Measurements from ENCODE around the gene ALLC. TPM values are rescaled to one million over a fixed set of nuclear protein-coding genes. Genes with fewer than 3 reads are reported as not detected.

The ALLC gene
- total and polyA plus RNA-seq, 2 donors (not counting 1 experiment from before 2014, with no cell fraction given), result not detected

GRCh38 chr2:3674066-3674845 lies 16.3 kb downstream of the ALLC start:
- Histone ChIP-seq H3K9ac (ENCODE audit: low read length) (no peak overlapping the region), H3K4me2 (replicated peaks; ENCODE audit: low read depth, low read length, poor library complexity, severe bottlenecking) (no peak overlapping the region), H3K79me2 (ENCODE audit: control insufficient read depth, insufficient read depth, low read length) (no peaks in the 10 kb centered on the region), H3K4me1 (ENCODE audit: control insufficient read depth in 2 of 2, insufficient read depth in 2 of 2, low read length in 2 of 2) (no peaks in the 10 kb centered on the region), H3K27ac (ENCODE audit: low read length in 2 of 2) (no peak overlapping the region), H3K36me3 (replicated peaks in 1 of 2; ENCODE audit: control extremely low read depth in 1 of 2, control insufficient read depth in 1 of 2, extremely low read depth in 1 of 2, insufficient read depth in 2 of 2, low read length in 1 of 2) (no peaks in the 10 kb centered on the region), H3K9me3 (ENCODE audit: control extremely low read depth in 1 of 3, control insufficient read depth in 2 of 3, insufficient read depth in 1 of 3, low read length in 2 of 3) (no peaks in the 10 kb centered on the region), H3K4me3 (ENCODE audit: control extremely low read depth in 1 of 5, extremely low read depth in 1 of 5, insufficient read depth in 1 of 5, low read depth in 2 of 5, low read length in 4 of 5) (no peak overlapping the region), H2AFZ (ENCODE audit: insufficient read depth, low read depth, low read length, poor library complexity, severe bottlenecking) (no peak overlapping the region), H3K27me3 (replicated peaks in 1 of 4; ENCODE audit: control extremely low read depth in 1 of 4, control insufficient read depth in 3 of 4, insufficient read depth in 4 of 4, low read length in 3 of 4) (no peaks in the 10 kb centered on the region), H4K20me1 (ENCODE audit: control insufficient read depth, insufficient read depth, low read length, poor library complexity, severe bottlenecking) (no peaks in the 10 kb centered on the region)
- no peak for ATAC-seq (ENCODE audit: low read depth)
- H3K4me3 Mint-ChIP-seq, result no peak overlapping the region
- 90% methylated on average over 9 of the region's 9 CpGs for WGBS (ENCODE audit: insufficient coverage)
- no peaks in the 10 kb centered on the region for H3K9me3 Mint-ChIP-seq (ENCODE audit: insufficient read depth)
- peaks cover 7% of the 10 kb centered on the region for H3K27me3 Mint-ChIP-seq
- H3K27ac Mint-ChIP-seq, result no peak overlapping the region
- TF ChIP-seq CTCF (IDR thresholded peaks at IDR 0.05) (no peak), EZH2 (IDR thresholded peaks at IDR 0.05; ENCODE audit: borderline replicate concordance, insufficient read depth, low read depth, low read length, poor library complexity, severe bottlenecking) (no peak)
- H3K4me1 Mint-ChIP-seq, result no peaks in the 10 kb centered on the region
- intact Hi-C loops (cut with micrococcal nuclease), result no loop called here
- CTCF ChIA-PET, result no interaction called here
- no peak for DNase-seq
- POLR2A ChIA-PET, result no interaction called here

- Histone ChIP-seq H4K20me1 (ENCODE audit: control insufficient read depth, insufficient read depth, low read length, poor library complexity, severe bottlenecking) (no peaks in the 10 kb centered on the region), H3K9me3 (ENCODE audit: control extremely low read depth in 1 of 3, control insufficient read depth in 2 of 3, insufficient read depth in 1 of 3, low read length in 2 of 3) (no peaks in the 10 kb centered on the region), H3K9ac (ENCODE audit: low read length) (no peak overlapping the region), H3K27ac (ENCODE audit: low read length in 2 of 2) (no peak overlapping the region), H3K27me3 (replicated peaks in 1 of 4; ENCODE audit: control extremely low read depth in 1 of 4, control insufficient read depth in 3 of 4, insufficient read depth in 4 of 4, low read length in 3 of 4) (no peaks in the 10 kb centered on the region), H2AFZ (ENCODE audit: insufficient read depth, low read depth, low read length, poor library complexity, severe bottlenecking) (no peak overlapping the region), H3K79me2 (ENCODE audit: control insufficient read depth, insufficient read depth, low read length) (no peaks in the 10 kb centered on the region), H3K4me2 (replicated peaks; ENCODE audit: low read depth, low read length, poor library complexity, severe bottlenecking) (no peak overlapping the region), H3K4me3 (ENCODE audit: control extremely low read depth in 1 of 5, extremely low read depth in 1 of 5, insufficient read depth in 1 of 5, low read depth in 2 of 5, low read length in 4 of 5) (no peak overlapping the region), H3K36me3 (replicated peaks in 1 of 2; ENCODE audit: control extremely low read depth in 1 of 2, control insufficient read depth in 1 of 2, extremely low read depth in 1 of 2, insufficient read depth in 2 of 2, low read length in 1 of 2) (no peaks in the 10 kb centered on the region), H3K4me1 (ENCODE audit: control insufficient read depth in 2 of 2, insufficient read depth in 2 of 2, low read length in 2 of 2) (no peaks in the 10 kb centered on the region)
- ChIA-PET POLR2A (no interaction called here), CTCF (no interaction called here)
- DNase-seq (no peak), ATAC-seq (ENCODE audit: low read depth) (no peak)
- Mint-ChIP-seq H3K27ac (no peak overlapping the region), H3K4me3 (no peak overlapping the region), H3K27me3 (peaks cover 3% of the 10 kb centered on the region), H3K4me1 (no peaks in the 10 kb centered on the region), H3K9me3 (ENCODE audit: insufficient read depth) (no peaks in the 10 kb centered on the region)
- WGBS (ENCODE audit: insufficient coverage), result 92% methylated on average over 2 of the region's 4 CpGs
- intact Hi-C loops (cut with micrococcal nuclease), result no loop called here
- TF ChIP-seq EZH2 (IDR thresholded peaks at IDR 0.05; ENCODE audit: borderline replicate concordance, insufficient read depth, low read depth, low read length, poor library complexity, severe bottlenecking) (no peak), CTCF (IDR thresholded peaks at IDR 0.05) (no peak)
Observed at GRCh38 chr2:3675687-3676086, 17.7 kb downstream of the ALLC start.
